Right atrium auricular region (tissue), 2 donors: ENCODE data around the gene IER3. TPM values are rescaled to one million over a fixed set of nuclear protein-coding genes. Genes with fewer than 3 reads are reported as not detected.

ENCODE experiments used
- DNase-seq: peaks from one replicate; pipeline ENCODE4 v3.0.0-alpha.2; 2019; ENCODE audit warnings: low spot score
- H3K27ac ChIP-seq, 2 donors: fragments of 200-600 bp; sonication (generic); 1 replicate in 1 of 2; 2 replicates in 1 of 2; pipeline ENCODE4 v1.5.1; 2016 to 2019
- H3K27me3 ChIP-seq, 2 donors: fragments of 200-600 bp; sonication (generic); one replicate each; pipeline versions ENCODE4 v1.5.1 to v1.6.0; 2017 to 2019
- H3K36me3 ChIP-seq: fragments of 200-600 bp; sonication (generic); one replicate; pipeline ENCODE4 v1.5.1; 2016
- H3K4me1 ChIP-seq, 2 donors: fragments of 200-600 bp; sonication (generic); one replicate each; pipeline versions ENCODE4 v1.5.1 to v1.6.0; 2017 to 2019
- H3K4me3 ChIP-seq, 2 donors: fragments of 200-600 bp; sonication (generic); 1 replicate in 1 of 2; 2 replicates in 1 of 2; pipeline ENCODE4 v1.5.1; 2017 to 2019; ENCODE audit warnings: mild to moderate bottlenecking in 1 of 2, moderate library complexity in 1 of 2
- H3K9me3 ChIP-seq, 2 donors: fragments of 200-600 bp; sonication (generic); one replicate each; pipeline ENCODE4 v1.5.1; 2019
- total RNA-seq, 2 donors: library from RNA; depleted of rRNA; stranded (reverse); fragments of >200 nt; gene quantifications; one replicate each; pipeline ENCODE4 v1.1.0, GENCODE V29; 2016
- TF ChIP-seq, protein P1 (sequence below), 2 donors: fragments of 200-600 bp; sonication (generic); IDR thresholded peaks; one replicate each; pipeline ENCODE4 v1.5.1; 2019; ENCODE audit warnings: antibody characterized with exemption in 2 of 2

IER3 gene, protein sequence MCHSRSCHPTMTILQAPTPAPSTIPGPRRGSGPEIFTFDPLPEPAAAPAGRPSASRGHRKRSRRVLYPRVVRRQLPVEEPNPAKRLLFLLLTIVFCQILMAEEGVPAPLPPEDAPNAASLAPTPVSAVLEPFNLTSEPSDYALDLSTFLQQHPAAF
- total RNA-seq: 100 to 1,000 TPM in 1 of 2 donors, 10 to 100 TPM in 1; 43.6 to 144 TPM

DNA sequence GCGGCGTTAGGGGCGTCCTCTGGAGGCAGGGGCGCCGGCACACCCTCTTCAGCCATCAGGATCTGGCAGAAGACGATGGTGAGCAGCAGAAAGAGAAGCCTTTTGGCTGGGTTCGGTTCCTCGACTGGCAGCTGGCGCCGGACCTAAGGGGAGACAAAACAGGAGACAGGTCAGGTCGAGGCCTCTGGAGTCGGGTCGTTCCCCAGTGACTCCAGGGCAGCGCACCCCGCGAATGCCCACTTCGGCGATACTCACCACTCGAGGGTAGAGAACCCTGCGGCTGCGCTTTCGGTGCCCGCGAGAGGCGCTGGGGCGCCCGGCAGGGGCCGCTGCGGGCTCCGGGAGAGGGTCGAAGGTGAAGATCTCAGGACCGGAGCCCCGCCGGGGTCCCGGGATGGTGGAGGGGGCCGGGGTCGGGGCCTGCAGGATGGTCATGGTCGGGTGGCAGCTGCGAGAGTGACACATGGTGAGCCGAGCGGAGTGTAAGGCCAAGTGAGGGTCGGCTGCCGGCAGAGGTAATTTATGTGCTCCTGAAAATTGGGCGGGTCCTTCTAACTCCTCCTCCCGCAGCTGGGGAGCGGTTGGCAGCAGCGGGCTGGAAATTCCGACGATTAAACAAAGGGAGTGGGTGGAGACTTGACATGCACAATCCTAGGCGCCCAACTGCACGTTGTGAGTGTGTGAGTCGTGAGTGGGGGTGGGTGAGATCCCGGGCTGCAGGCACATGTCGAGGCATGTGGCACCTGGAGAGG, at the start of gene IER3:
Gene IER3 (minus strand): TSS at position 494 of the 752 bp plus-strand sequence. CDS start 29 bp downstream, at position 465.
- H3K27me3 ChIP-seq: no peaks in the 10 kb centered on the region
- peak within 1 kb of the TSS; percentile 94 to 95 for H3K27ac ChIP-seq
- peaks cover 0 to 53% of the 10 kb centered on the region in 2 donors for H3K4me1 ChIP-seq
- H3K36me3 ChIP-seq: peaks cover 21% of the 10 kb centered on the region
- H3K9me3 ChIP-seq: no peaks in the 10 kb centered on the region
- peak within 1 kb of the TSS; percentile 79 to 90 for H3K4me3 ChIP-seq
- peak; percentile 95 for DNase-seq
- TF ChIP-seq, protein P1, sequence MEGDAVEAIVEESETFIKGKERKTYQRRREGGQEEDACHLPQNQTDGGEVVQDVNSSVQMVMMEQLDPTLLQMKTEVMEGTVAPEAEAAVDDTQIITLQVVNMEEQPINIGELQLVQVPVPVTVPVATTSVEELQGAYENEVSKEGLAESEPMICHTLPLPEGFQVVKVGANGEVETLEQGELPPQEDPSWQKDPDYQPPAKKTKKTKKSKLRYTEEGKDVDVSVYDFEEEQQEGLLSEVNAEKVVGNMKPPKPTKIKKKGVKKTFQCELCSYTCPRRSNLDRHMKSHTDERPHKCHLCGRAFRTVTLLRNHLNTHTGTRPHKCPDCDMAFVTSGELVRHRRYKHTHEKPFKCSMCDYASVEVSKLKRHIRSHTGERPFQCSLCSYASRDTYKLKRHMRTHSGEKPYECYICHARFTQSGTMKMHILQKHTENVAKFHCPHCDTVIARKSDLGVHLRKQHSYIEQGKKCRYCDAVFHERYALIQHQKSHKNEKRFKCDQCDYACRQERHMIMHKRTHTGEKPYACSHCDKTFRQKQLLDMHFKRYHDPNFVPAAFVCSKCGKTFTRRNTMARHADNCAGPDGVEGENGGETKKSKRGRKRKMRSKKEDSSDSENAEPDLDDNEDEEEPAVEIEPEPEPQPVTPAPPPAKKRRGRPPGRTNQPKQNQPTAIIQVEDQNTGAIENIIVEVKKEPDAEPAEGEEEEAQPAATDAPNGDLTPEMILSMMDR (IDR thresholded peaks at IDR 0.05): peak; percentile 44 to 77

DNA sequence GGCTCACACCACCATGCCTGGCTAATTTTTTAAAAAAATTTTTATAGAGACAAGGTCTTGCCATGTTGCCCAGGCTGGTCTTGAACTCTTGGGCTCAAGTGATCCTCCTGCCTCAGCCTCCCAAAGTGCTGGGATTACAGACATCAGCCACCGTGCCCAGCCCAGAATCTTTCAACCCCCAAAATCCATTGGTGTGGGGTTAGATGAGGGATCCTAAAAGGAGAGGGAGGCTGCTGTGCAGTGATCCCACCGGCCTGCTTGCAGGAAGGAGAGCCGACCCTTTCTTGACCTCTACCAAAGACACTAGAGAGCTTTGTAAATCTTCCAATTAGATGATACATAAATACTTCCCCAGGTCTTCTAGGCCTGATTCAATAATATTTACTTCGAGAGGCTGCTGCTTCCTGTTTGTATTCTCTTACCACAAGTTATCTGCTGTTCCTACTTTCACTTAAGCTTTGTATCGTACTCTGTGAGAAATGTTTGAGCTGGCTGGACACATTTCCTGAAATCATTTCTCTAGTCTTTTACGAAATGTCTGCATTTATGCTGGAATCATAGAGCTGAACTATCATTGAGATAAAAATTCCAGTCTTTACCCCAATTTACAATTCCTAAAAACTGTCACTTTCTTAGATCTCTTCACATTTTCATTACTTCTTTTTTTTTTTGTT, 49.3 kb upstream of the IER3 start:
- no peaks in the 10 kb centered on the region for H3K27me3 ChIP-seq
- DNase-seq: no peak
- no peaks in the 10 kb centered on the region for H3K9me3 ChIP-seq
- peak overlapping the region; percentile 55 to 65 for H3K27ac ChIP-seq
- H3K4me1 ChIP-seq: peaks cover 0 to 8% of the 10 kb centered on the region in 2 donors
- TF ChIP-seq, protein P1 (IDR thresholded peaks at IDR 0.05): no peak
- H3K4me3 ChIP-seq: no peak overlapping the region
- H3K36me3 ChIP-seq: no peaks in the 10 kb centered on the region

DNA sequence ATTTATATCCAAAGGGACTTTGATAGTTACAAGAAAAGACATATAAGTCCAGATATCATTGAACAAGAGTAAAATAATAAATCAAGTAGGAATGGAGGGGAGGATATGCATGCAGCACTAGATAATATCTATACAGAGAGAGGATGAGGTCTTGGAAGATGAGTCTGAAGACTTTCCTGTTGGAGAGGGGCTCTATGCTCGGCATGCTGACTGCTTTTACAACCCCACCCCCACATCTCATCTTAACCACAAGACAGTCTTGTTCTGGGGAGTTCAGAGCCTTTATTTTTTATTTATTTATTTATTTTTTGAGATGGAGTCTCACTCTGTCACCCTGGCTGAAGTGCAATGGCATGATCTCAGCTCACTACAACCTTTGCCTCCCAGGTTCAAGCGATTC, 48.4 kb upstream of the IER3 start:
- H3K27ac ChIP-seq: no peak overlapping the region

DNA sequence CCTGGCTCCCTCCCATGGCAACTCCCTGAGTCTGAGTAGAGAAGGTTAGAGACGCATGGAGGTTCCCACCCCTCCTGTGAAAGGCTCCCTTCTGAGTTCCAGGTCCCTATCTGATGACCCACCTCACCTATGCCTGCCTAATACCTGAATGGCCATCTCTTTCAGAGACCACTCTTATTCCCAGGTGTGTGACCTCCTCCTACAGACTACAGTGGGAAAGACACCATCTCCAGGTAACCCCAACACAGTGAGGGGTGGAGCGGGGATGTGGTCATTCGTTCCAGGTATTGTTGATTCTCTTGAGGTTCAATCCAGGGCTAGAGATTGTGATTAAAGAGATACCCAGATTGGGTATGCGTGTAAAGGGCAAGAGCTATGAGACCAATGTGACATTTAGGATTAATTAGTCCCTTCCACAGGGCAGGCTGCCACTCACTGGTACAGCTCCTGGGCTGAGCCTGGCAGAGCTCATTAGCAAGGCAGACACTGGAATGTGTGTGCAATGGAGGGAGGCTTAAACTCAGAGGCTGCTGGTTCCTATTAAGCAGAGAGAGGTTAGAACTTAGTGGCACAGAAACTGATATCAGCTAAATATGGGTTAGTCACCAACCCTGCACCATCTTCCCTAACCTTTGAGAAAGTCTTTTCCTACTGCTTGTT, 46.5 kb upstream of the IER3 start:
- Histone ChIP-seq H3K4me1 (peaks cover 0 to 14% of the 10 kb centered on the region in 2 donors), H3K9me3 (no peaks in the 10 kb centered on the region), H3K36me3 (no peaks in the 10 kb centered on the region), H3K4me3 (no peak overlapping the region), H3K27me3 (no peaks in the 10 kb centered on the region), H3K27ac (no peak overlapping the region)
- DNase-seq: no peak
- TF ChIP-seq, protein P1 (IDR thresholded peaks at IDR 0.05): no peak

More for the DNA sequence above, 48.4 kb upstream of the IER3 start:
- no peaks in the 10 kb centered on the region for H3K27me3 ChIP-seq
- TF ChIP-seq, protein P1 (IDR thresholded peaks at IDR 0.05): no peak
- DNase-seq: no peak
- H3K36me3 ChIP-seq: no peaks in the 10 kb centered on the region
- peaks cover 0 to 14% of the 10 kb centered on the region in 2 donors for H3K4me1 ChIP-seq
- no peak overlapping the region for H3K4me3 ChIP-seq
- H3K9me3 ChIP-seq: no peaks in the 10 kb centered on the region

DNA sequence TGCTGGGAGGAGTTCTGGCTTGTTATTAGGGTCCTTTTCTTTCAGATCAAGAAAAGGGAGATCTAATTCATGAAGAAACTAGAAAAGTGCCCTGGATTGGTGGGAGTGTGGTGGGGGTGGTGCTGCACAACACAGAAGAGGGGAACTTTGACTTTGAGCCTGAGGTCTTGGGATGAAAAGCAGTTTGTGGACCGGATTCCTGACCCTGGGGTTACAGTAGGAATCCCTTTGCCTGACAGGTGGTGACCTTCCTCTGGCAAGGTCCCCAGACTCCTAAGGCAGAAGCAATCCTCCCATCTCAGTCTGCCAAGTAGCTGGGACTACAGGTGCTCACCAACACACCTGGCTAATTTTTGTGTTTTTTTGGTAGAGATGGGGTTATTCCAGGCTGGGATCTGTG, 45.3 kb upstream of the IER3 start:
- DNase-seq: no peak

More for the DNA sequence above, 45.3 kb upstream of the IER3 start:
- TF ChIP-seq, protein P1 (IDR thresholded peaks at IDR 0.05): no peak
- no peak overlapping the region for H3K27ac ChIP-seq
- H3K4me3 ChIP-seq: no peak overlapping the region
- peaks cover 0 to 14% of the 10 kb centered on the region in 2 donors for H3K4me1 ChIP-seq
- H3K36me3 ChIP-seq: no peaks in the 10 kb centered on the region
- H3K27me3 ChIP-seq: no peaks in the 10 kb centered on the region
- no peaks in the 10 kb centered on the region for H3K9me3 ChIP-seq
